Ovary (tissue), 9 donors: ENCODE data around the gene OSBPL3. TPM values are rescaled to one million over a fixed set of nuclear protein-coding genes. Genes with fewer than 3 reads are reported as not detected.

ENCODE experiments used
- DNase-seq, 5 donors: peaks; one replicate each; pipeline ENCODE4 v3.0.0-alpha.2; 2019 to 2020
- H3K27ac ChIP-seq, 2 donors: fragments of 200-600 bp; one replicate each; pipeline versions ENCODE4 v1.5.1 to v1.8.0; 2019 to 2022
- H3K27me3 ChIP-seq: fragments of 200-600 bp; one replicate; pipeline ENCODE4 v1.8.0; 2022
- H3K36me3 ChIP-seq: fragments of 200-600 bp; sonication (generic); one replicate; pipeline ENCODE4 v1.5.1; 2019
- H3K4me1 ChIP-seq: one replicate; pipeline ENCODE4 v1.8.1; 2013; ENCODE audit warnings: mild to moderate bottlenecking, moderate library complexity; ENCODE audit not compliant: insufficient read depth
- H3K4me3 ChIP-seq: fragments of 200-600 bp; sonication (generic); one replicate; pipeline ENCODE4 v1.5.1; 2017
- H3K9me3 ChIP-seq, 2 donors: fragments of 200-600 bp in 1 of 2; sonication (generic) in 1 of 2; one replicate each; pipeline versions ENCODE4 v1.5.1 to v1.8.1; 2013 to 2019; ENCODE audit warnings: mild to moderate bottlenecking in 1 of 2, moderate library complexity in 1 of 2
- CTCF ChIP-seq, 3 donors: fragments of 450-650 bp in 2 of 3; fragments of 200-600 bp in 1 of 3; IDR thresholded peaks; one replicate each; pipeline versions ENCODE4 v1.5.1 to v1.8.0; 2016 to 2022; ENCODE audit warnings: antibody characterized with exemption in 3 of 3, mild to moderate bottlenecking in 1 of 3
- EP300 ChIP-seq: sonication (generic); formaldehyde crosslinking; IDR thresholded peaks from one replicate; pipeline ENCODE4 v1.6.1; 2017; ENCODE audit warnings: antibody characterized with exemption
- POLR2A ChIP-seq: fragments of 450-650 bp; IDR thresholded peaks from one replicate; pipeline ENCODE4 v1.6.1; 2017; ENCODE audit warnings: antibody characterized with exemption, mild to moderate bottlenecking, moderate library complexity
- WGBS, 3 donors: extraction: QIAGEN DNeasy Blood & Tissue Kit in 1 of 3; methylation state at CpG; one replicate each; pipeline versions ENCODE4 v1.1.5 to v1.1.7; 2013 to 2017; 5-methylcytosine and 5-hydroxymethylcytosine counted together
- intact Hi-C, 4 donors: fragments of 100-400 bp; cut with DNase I; formaldehyde crosslinking; loops; one replicate each; pipeline versions ENCODE4 v1.11.0 to v1.15.1; 2022 to 2023
- polyA plus RNA-seq, 2 donors: library from polyadenylated mRNA; stranded (reverse); fragments of 200-250 nt in 1 of 2; fragments of 350-450 nt in 1 of 2; fragmentation: Illumina TruSeq in 1 of 2; extraction: RNeasy Lipid Tissue Mini Kit (QIAGEN cat#74804) in 1 of 2; gene quantifications; one replicate each; pipeline ENCODE4 v1.2.3, GENCODE V29; 2013 to 2014
- total RNA-seq, 7 donors: library from RNA; depleted of rRNA in 2 of 7; stranded (reverse); fragments of >200 nt in 2 of 7; fragmentation: NEBNext Ultra II Directional in 3 of 7; extraction: Animal tissue kit (Norgen Biotek cat#: 25700) in 3 of 7; gene quantifications; one replicate each; pipeline versions ENCODE4 v1.1.0 to v1.2.4, GENCODE V29; 2016 to 2023
- donor health status: DM: no; HTN: no; CAD: no; lungs with moderate emphysema.
- donor health status: DM: no; HTN: no; CAD: no.
- donor health status: Bipolar disorder and iron deficiency.
- donor health status: DM: yes; HTN: yes; CAD: no.
- donor health status: DM: no; HTN: no; CAD: no.
- donor health status: DM: yes; HTN: yes; CAD: no.

The OSBPL3 gene
- total and polyA plus RNA-seq, 9 donors, result 6.0 to 29.1 (median 13.1) TPM

- no peaks in the 10 kb centered on the region for H3K36me3 ChIP-seq
- WGBS, 3 donors, result 32 to 43% (median 40%) methylated on average over 4 of the region's 4 CpGs
- TF ChIP-seq POLR2A (no peak), EP300 (no peak), CTCF (IDR thresholded peaks at IDR 0.05) (no peak)
- intact Hi-C loops, result no loop called here
- H3K9me3 ChIP-seq, result no peaks in the 10 kb centered on the region
- H3K27ac ChIP-seq, result no peak overlapping the region
- DNase-seq, result no peak
- H3K4me1 ChIP-seq, result no peaks in the 10 kb centered on the region
- H3K4me3 ChIP-seq, result no peak overlapping the region
- H3K27me3 ChIP-seq, result no peaks in the 10 kb centered on the region
These were observed 102.1 kb downstream of the OSBPL3 start for GRCh38 chr7:24877790-24878311.

GRCh38 chr7:24874791-24875190 lies 105.2 kb downstream of the OSBPL3 start:
- Histone ChIP-seq H3K4me1 (no peaks in the 10 kb centered on the region), H3K27me3 (no peaks in the 10 kb centered on the region), H3K27ac (no peak overlapping the region), H3K36me3 (no peaks in the 10 kb centered on the region), H3K9me3 (no peaks in the 10 kb centered on the region), H3K4me3 (no peak overlapping the region)
- TF ChIP-seq CTCF (IDR thresholded peaks at IDR 0.05) (no peak), EP300 (no peak), POLR2A (no peak)
- intact Hi-C loops, result loop anchor here in 1 of 4 donors (1.0 kb wide), 1 partner anchor 37 kb away; no protein-coding TSS in a partner anchor
- DNase-seq, result no peak
- WGBS, 3 donors, result 81 to 89% (median 85%) methylated on average over 6 of the region's 6 CpGs

- intact Hi-C loops, result no loop called here
- Histone ChIP-seq H3K36me3 (no peaks in the 10 kb centered on the region), H3K9me3 (no peaks in the 10 kb centered on the region), H3K4me1 (no peaks in the 10 kb centered on the region), H3K27me3 (no peaks in the 10 kb centered on the region), H3K27ac (no peak overlapping the region), H3K4me3 (no peak overlapping the region)
- DNase-seq, result no peak
- whole genome bisulfite sequencing, 3 donors, result 71 to 81% (median 72%) methylated on average over 4 of the region's 4 CpGs
- TF ChIP-seq EP300 (no peak), POLR2A (no peak), CTCF (IDR thresholded peaks at IDR 0.05) (no peak)
These were observed 106.0 kb downstream of the OSBPL3 start for GRCh38 chr7:24873944-24874343.

GRCh38 chr7:24871770-24872169 lies 108.2 kb downstream of the OSBPL3 start:
- no peak for DNase-seq
- no peak for TF ChIP-seq EP300
- no peak for TF ChIP-seq POLR2A
- TF ChIP-seq CTCF (IDR thresholded peaks at IDR 0.05), result no peak
- no peak overlapping the region for H3K27ac ChIP-seq
- H3K9me3 ChIP-seq, result no peaks in the 10 kb centered on the region
- H3K27me3 ChIP-seq, result no peaks in the 10 kb centered on the region
- H3K4me1 ChIP-seq, result no peaks in the 10 kb centered on the region
- intact Hi-C loops, result no loop called here
- H3K36me3 ChIP-seq, result no peaks in the 10 kb centered on the region
- no peak overlapping the region for H3K4me3 ChIP-seq

- H3K27ac ChIP-seq, result no peak overlapping the region
- intact Hi-C loops, result no loop called here
- 85% methylated on average over 6 of the region's 6 CpGs for WGBS, 3 donors
- TF ChIP-seq EP300 (no peak), CTCF (IDR thresholded peaks at IDR 0.05) (no peak), POLR2A (no peak)
- H3K4me3 ChIP-seq, result no peak overlapping the region
- H3K27me3 ChIP-seq, result no peaks in the 10 kb centered on the region
- H3K9me3 ChIP-seq, result no peaks in the 10 kb centered on the region
- no peaks in the 10 kb centered on the region for H3K4me1 ChIP-seq
- DNase-seq, result no peak
- H3K36me3 ChIP-seq, result no peaks in the 10 kb centered on the region
These were observed 109.2 kb downstream of the OSBPL3 start for GRCh38 chr7:24870766-24871165.
